ENCODE results near the gene LIPG.
"Not testable (repeated sequence)": the region's sequence is repeated elsewhere in the genome, so short reads cannot be mapped to it uniquely, and the experiment has no call there.

Gene LIPG

GRCh38 chr18:49520661-49521145, 41.2 kb upstream of the LIPG start:
- H2AFZ ChIP-seq (ENCODE audit: low read depth, low read length, severe bottlenecking) = no peak overlapping the region

GRCh38 chr18:49521216-49521835, 40.5 kb upstream of the LIPG start:
- Histone ChIP-seq H4K20me1 (ENCODE audit: low read depth, low read length) (no peaks in the 10 kb centered on the region), H3K36me3 (ENCODE audit: low read length) (no peaks in the 10 kb centered on the region), H3K27ac (ENCODE audit: low read depth, low read length) (no peak overlapping the region), H3K4me2 (ENCODE audit: low read depth, low read length, poor library complexity, severe bottlenecking) (no peak overlapping the region), H2AFZ (ENCODE audit: low read depth, low read length, severe bottlenecking) (no peak overlapping the region), H3K27me3 (ENCODE audit: low read length) (no peaks in the 10 kb centered on the region), H3F3A (ENCODE audit: insufficient read depth) (no peaks in the 10 kb centered on the region), H3K9ac (ENCODE audit: low read length) (no peak overlapping the region), H3K9me3 (ENCODE audit: insufficient read depth, low read length) (no peaks in the 10 kb centered on the region), H3K9me2 (replicated peaks; ENCODE audit: insufficient read depth, low read length) (no peaks in the 10 kb centered on the region), H3K4me3 (ENCODE audit: insufficient read depth, low read length, poor library complexity, severe bottlenecking) (no peak overlapping the region), H3K79me2 (ENCODE audit: insufficient read depth, low read length) (no peaks in the 10 kb centered on the region)
- no peak for TF ChIP-seq EZH2phosphoT487 (conservative IDR thresholded peaks at IDR 0.05; ENCODE audit: low read length)
- TF ChIP-seq CTCF (IDR thresholded peaks at IDR 0.05; ENCODE audit: insufficient read depth, low read length, poor library complexity, severe bottlenecking) = no peak

More at GRCh38 chr18:49520661-49521145, 41.2 kb upstream of the LIPG start:
- H3K9ac ChIP-seq (ENCODE audit: low read length) = no peak overlapping the region
- no peak overlapping the region for H3K4me3 ChIP-seq (ENCODE audit: insufficient read depth, low read length, poor library complexity, severe bottlenecking)
- TF ChIP-seq CTCF (IDR thresholded peaks at IDR 0.05; ENCODE audit: insufficient read depth, low read length, poor library complexity, severe bottlenecking) (no peak), EZH2phosphoT487 (conservative IDR thresholded peaks at IDR 0.05; ENCODE audit: low read length) (no peak)
- no peak overlapping the region for H3K4me2 ChIP-seq (ENCODE audit: low read depth, low read length, poor library complexity, severe bottlenecking)
- H3K9me3 ChIP-seq (ENCODE audit: insufficient read depth, low read length) = no peaks in the 10 kb centered on the region
- H3F3A ChIP-seq (ENCODE audit: insufficient read depth) = no peaks in the 10 kb centered on the region
- H3K79me2 ChIP-seq (ENCODE audit: insufficient read depth, low read length) = no peaks in the 10 kb centered on the region
- H3K27me3 ChIP-seq (ENCODE audit: low read length) = no peaks in the 10 kb centered on the region
- H3K36me3 ChIP-seq (ENCODE audit: low read length) = no peaks in the 10 kb centered on the region
- H3K9me2 ChIP-seq (replicated peaks; ENCODE audit: insufficient read depth, low read length) = no peaks in the 10 kb centered on the region
- no peaks in the 10 kb centered on the region for H4K20me1 ChIP-seq (ENCODE audit: low read depth, low read length)
- H3K27ac ChIP-seq (ENCODE audit: low read depth, low read length) = no peak overlapping the region

- not testable (repeated sequence) for H3K9me2 ChIP-seq (replicated peaks; ENCODE audit: insufficient read depth, low read length); H2AFZ ChIP-seq (ENCODE audit: low read depth, low read length, severe bottlenecking); H3F3A ChIP-seq (ENCODE audit: insufficient read depth); H3K27me3 ChIP-seq (ENCODE audit: low read length); H3K9me3 ChIP-seq (ENCODE audit: insufficient read depth, low read length); H3K9ac ChIP-seq (ENCODE audit: low read length); H3K4me2 ChIP-seq (ENCODE audit: low read depth, low read length, poor library complexity, severe bottlenecking); H4K20me1 ChIP-seq (ENCODE audit: low read depth, low read length); H3K79me2 ChIP-seq (ENCODE audit: insufficient read depth, low read length); H3K36me3 ChIP-seq (ENCODE audit: low read length); H3K4me3 ChIP-seq (ENCODE audit: insufficient read depth, low read length, poor library complexity, severe bottlenecking); H3K27ac ChIP-seq (ENCODE audit: low read depth, low read length)
Measured at GRCh38 chr18:49523580-49524093, 38.2 kb upstream of the LIPG start.

- no peak overlapping the region for H3K27ac ChIP-seq (ENCODE audit: low read depth, low read length)
- no peaks in the 10 kb centered on the region for H3K9me2 ChIP-seq (replicated peaks; ENCODE audit: insufficient read depth, low read length)
- no peaks in the 10 kb centered on the region for H3K27me3 ChIP-seq (ENCODE audit: low read length)
- H3K9me3 ChIP-seq (ENCODE audit: insufficient read depth, low read length) = no peaks in the 10 kb centered on the region
- no peaks in the 10 kb centered on the region for H3K79me2 ChIP-seq (ENCODE audit: insufficient read depth, low read length)
- TF ChIP-seq EZH2phosphoT487 (conservative IDR thresholded peaks at IDR 0.05; ENCODE audit: low read length) (no peak), CTCF (IDR thresholded peaks at IDR 0.05; ENCODE audit: insufficient read depth, low read length, poor library complexity, severe bottlenecking) (no peak)
- no peaks in the 10 kb centered on the region for H3K36me3 ChIP-seq (ENCODE audit: low read length)
- no peak overlapping the region for H3K4me2 ChIP-seq (ENCODE audit: low read depth, low read length, poor library complexity, severe bottlenecking)
- no peaks in the 10 kb centered on the region for H3F3A ChIP-seq (ENCODE audit: insufficient read depth)
- no peak overlapping the region for H3K4me3 ChIP-seq (ENCODE audit: insufficient read depth, low read length, poor library complexity, severe bottlenecking)
- no peak overlapping the region for H3K9ac ChIP-seq (ENCODE audit: low read length)
- no peaks in the 10 kb centered on the region for H4K20me1 ChIP-seq (ENCODE audit: low read depth, low read length)
- H2AFZ ChIP-seq (ENCODE audit: low read depth, low read length, severe bottlenecking) = no peak overlapping the region
Measured at GRCh38 chr18:49524349-49524748, 37.5 kb upstream of the LIPG start.
